ENCODE measurements around the gene MGAT2. TPM values are rescaled to one million over a fixed set of nuclear protein-coding genes. Genes with fewer than 3 reads are reported as not detected.

Gene MGAT2
- total and polyA plus RNA-seq, 9 of the 15 experiments (the other 6 are each of a cell fraction or from before 2014, with no cell fraction given): 0.03 to 33.3 (median 24.6) TPM; not detected in 1

DNA sequence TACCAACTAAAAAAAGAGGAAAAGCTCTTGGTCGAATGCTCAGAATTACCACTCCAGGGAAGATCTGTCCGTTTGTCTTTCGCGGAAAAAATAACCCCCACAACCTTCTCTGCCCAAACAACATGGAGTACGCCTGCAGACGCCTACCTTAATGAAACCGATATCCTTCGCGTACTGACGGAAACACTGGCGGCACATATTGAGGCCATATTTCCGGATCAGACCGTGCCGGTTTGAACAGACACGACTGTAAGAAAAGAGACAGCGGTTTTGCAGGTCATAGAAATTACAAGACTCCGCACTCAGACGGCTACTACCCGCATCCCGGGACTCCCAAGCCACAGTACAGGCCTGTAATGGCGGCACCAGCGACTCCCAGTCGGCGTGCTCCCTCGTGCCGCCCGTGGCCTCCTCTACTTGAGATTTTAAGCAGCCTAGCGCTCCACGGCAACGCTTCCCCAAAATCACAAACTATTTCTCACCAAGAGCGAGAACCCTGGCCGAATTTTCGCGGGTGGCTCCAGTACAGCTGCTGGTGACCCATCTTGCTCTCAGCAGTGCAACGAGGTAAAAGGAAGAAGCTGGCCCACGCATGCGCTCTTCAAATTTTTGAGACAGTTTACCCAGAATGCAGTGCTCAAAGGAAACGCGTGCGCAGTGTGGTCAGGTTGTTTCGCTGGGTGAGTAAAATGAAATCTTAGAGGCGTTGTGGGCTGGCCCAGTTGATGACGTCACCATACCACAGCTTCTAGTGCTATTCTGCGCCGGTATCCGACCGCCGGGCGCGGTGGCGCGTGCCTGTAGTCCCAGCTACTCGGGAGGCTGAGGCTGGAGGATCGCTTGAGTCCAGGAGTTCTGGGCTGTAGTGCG lies 34.6 kb upstream of the MGAT2 start, which contains the start of gene RPS29 (continued):
- TF ChIP-seq, protein P1, sequence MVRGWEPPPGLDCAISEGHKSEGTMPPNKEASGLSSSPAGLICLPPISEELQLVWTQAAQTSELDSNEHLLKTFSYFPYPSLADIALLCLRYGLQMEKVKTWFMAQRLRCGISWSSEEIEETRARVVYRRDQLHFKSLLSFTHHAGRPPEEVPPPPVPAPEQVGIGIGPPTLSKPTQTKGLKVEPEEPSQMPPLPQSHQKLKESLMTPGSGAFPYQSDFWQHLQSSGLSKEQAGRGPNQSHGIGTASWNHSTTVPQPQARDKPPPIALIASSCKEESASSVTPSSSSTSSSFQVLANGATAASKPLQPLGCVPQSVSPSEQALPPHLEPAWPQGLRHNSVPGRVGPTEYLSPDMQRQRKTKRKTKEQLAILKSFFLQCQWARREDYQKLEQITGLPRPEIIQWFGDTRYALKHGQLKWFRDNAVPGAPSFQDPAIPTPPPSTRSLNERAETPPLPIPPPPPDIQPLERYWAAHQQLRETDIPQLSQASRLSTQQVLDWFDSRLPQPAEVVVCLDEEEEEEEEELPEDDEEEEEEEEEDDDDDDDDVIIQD (CRISPR knock-in tag; IDR thresholded peaks at IDR 0.05): no peak
- TF ChIP-seq, protein P2, sequence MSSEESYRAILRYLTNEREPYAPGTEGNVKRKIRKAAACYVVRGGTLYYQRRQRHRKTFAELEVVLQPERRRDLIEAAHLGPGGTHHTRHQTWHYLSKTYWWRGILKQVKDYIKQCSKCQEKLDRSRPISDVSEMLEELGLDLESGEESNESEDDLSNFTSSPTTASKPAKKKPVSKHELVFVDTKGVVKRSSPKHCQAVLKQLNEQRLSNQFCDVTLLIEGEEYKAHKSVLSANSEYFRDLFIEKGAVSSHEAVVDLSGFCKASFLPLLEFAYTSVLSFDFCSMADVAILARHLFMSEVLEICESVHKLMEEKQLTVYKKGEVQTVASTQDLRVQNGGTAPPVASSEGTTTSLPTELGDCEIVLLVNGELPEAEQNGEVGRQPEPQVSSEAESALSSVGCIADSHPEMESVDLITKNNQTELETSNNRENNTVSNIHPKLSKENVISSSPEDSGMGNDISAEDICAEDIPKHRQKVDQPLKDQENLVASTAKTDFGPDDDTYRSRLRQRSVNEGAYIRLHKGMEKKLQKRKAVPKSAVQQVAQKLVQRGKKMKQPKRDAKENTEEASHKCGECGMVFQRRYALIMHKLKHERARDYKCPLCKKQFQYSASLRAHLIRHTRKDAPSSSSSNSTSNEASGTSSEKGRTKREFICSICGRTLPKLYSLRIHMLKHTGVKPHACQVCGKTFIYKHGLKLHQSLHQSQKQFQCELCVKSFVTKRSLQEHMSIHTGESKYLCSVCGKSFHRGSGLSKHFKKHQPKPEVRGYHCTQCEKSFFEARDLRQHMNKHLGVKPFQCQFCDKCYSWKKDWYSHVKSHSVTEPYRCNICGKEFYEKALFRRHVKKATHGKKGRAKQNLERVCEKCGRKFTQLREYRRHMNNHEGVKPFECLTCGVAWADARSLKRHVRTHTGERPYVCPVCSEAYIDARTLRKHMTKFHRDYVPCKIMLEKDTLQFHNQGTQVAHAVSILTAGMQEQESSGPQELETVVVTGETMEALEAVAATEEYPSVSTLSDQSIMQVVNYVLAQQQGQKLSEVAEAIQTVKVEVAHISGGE (CRISPR knock-in tag; IDR thresholded peaks at IDR 0.05): no peak; a peak in 1 of 6 replicates
- TF ChIP-seq MYBL2 (IDR thresholded peaks at IDR 0.05; ENCODE audit: low read depth) (no peak), MYBL2 (CRISPR knock-in tag; IDR thresholded peaks at IDR 0.05; ENCODE audit: borderline replicate concordance) (no peak), SMARCA4 (IDR thresholded peaks at IDR 0.05) (no peak), FOXP1 (CRISPR knock-in tag; IDR thresholded peaks at IDR 0.05) (no peak), HDAC2 (IDR thresholded peaks at IDR 0.05) (no peak), NFRKB (IDR thresholded peaks at IDR 0.05; ENCODE audit: low read depth) (peak; percentile 79; the same call in 1 of the 2 replicates), MEF2D (tag; conservative IDR thresholded peaks at IDR 0.05; ENCODE audit: low read depth) (no peak), ZBTB17 (CRISPR knock-in tag; IDR thresholded peaks at IDR 0.05) (no peak), TGIF2 (CRISPR knock-in tag; IDR thresholded peaks at IDR 0.05) (no peak), SRSF7 (optimal IDR thresholded peaks at IDR 0.05; ENCODE audit: low read depth, low read length) (no peak), E2F3 (CRISPR knock-in tag; IDR thresholded peaks at IDR 0.05) (no peak), ZNF507 (tag; conservative IDR thresholded peaks at IDR 0.05) (no peak), RCOR1 (IDR thresholded peaks at IDR 0.05; ENCODE audit: borderline replicate concordance in 1 of 2, low read depth in 2 of 2, low read length in 2 of 2) (no peak; a peak in 1 of 4 replicates), ZNF75A (CRISPR knock-in tag; IDR thresholded peaks at IDR 0.05) (no peak), ZNF23 (CRISPR knock-in tag; IDR thresholded peaks at IDR 0.05) (no peak), EWSR1 (IDR thresholded peaks at IDR 0.05; ENCODE audit: borderline replicate concordance, low read depth, partially characterized antibody) (no peak)
- TF ChIP-seq, protein P3, sequence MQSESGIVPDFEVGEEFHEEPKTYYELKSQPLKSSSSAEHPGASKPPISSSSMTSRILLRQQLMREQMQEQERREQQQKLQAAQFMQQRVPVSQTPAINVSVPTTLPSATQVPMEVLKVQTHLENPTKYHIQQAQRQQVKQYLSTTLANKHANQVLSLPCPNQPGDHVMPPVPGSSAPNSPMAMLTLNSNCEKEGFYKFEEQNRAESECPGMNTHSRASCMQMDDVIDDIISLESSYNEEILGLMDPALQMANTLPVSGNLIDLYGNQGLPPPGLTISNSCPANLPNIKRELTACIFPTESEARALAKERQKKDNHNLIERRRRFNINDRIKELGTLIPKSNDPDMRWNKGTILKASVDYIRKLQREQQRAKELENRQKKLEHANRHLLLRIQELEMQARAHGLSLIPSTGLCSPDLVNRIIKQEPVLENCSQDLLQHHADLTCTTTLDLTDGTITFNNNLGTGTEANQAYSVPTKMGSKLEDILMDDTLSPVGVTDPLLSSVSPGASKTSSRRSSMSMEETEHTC (IDR thresholded peaks at IDR 0.05): no peak; the same call in 1 of the 2 replicates
- TF ChIP-seq, protein P4, sequence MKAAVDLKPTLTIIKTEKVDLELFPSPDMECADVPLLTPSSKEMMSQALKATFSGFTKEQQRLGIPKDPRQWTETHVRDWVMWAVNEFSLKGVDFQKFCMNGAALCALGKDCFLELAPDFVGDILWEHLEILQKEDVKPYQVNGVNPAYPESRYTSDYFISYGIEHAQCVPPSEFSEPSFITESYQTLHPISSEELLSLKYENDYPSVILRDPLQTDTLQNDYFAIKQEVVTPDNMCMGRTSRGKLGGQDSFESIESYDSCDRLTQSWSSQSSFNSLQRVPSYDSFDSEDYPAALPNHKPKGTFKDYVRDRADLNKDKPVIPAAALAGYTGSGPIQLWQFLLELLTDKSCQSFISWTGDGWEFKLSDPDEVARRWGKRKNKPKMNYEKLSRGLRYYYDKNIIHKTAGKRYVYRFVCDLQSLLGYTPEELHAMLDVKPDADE (conservative IDR thresholded peaks at IDR 0.05; ENCODE audit: control insufficient read depth, low read depth, low read length): no peak

Measured in K562 (cell line).